GM12801 (cell line): ENCODE data around the gene TTC28.

Experiments
- CTCF ChIP-seq: IDR thresholded peaks from one replicate; pipeline ENCODE4 v1.5.1; 2011; ENCODE audit warnings: control low read depth; ENCODE audit not compliant: insufficient read length; ENCODE audit errors: extremely low read depth

TTC28 gene

GRCh38 chr22:28310299-28310698 lies 369.3 kb downstream of the TTC28 start:
- TF ChIP-seq CTCF = no peak

DNA sequence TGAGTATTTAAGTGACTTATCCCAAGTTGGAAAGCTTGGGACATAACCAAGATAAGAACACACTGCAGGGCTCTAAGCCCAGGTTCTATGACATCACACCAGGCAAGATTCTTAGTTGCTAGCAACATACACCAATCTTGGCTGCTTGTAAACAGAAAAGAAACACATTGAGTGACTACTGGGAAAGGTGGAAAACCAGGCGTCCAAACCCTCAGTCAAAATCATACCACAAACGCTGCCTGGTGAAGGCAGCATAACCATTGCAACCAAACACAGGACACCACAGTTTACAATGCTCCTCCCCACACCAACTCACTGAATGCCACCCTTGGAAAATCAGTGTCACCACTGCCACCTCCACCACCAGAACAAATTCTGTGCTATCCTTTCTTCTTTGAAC lies 379.9 kb downstream of the TTC28 start:
- TF ChIP-seq CTCF = no peak

- no peak for TF ChIP-seq CTCF
These were observed 380.3 kb downstream of the TTC28 start for GRCh38 chr22:28299309-28299708.

GRCh38 chr22:28297504-28297903 lies 382.1 kb downstream of the TTC28 start:
- TF ChIP-seq CTCF = no peak

DNA sequence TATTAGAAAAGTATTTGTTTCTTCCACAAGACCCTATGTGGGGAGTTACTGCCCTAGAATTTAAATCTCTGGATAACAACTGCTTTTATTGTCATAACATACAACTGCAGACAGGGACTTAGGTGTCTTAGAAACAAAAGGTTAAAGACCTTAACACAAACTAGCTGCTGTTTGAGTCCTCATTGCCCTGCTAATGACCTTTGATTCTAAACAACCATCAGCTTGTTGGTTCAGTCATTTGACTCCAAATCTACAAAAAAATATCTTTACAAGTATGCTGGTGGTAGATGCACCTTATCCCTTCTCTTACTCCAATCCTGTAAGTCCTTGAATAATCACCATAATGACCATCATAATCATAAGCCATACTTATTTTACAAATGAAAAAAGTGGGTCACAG lies 383.2 kb downstream of the TTC28 start:
- TF ChIP-seq CTCF = no peak

- TF ChIP-seq CTCF = no peak
These were observed 396.5 kb downstream of the TTC28 start for GRCh38 chr22:28283068-28283654.

DNA sequence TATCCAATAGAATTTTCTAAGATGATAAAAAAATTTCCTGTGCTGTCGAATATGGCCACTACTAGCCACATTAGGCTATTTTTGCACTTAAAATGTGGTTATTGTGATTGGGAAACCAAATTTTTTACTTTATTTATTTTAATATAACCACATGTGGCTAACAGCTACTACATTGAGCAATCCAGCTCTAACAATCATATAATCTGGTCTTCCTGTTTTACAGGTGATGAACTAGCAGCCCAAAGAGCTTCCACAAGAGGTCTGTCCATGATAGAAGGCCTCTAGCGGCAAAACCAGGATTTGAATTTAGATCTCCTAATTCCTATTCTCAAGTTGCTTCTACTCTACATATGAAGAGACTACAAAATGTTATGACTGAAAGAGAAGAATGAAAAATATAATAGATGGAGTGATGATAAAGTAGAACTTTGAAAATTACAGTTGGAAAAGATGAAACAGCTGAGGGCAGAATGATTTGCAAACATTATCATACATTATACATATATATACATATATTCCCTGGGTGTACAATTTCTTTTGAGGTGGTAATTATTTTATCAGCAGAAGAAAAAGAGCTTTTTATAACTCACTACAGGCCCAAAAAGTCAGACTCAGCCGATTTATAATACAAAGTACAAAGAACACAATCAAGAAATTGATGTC lies 397.1 kb downstream of the TTC28 start:
- no peak for TF ChIP-seq CTCF
